H9 (cell line): ENCODE results near the gene ZNF836. TPM values are rescaled to one million over a fixed set of nuclear protein-coding genes. Genes with fewer than 3 reads are reported as not detected.

Experiments used
- DNase-seq: peaks from one replicate; pipeline ENCODE4 v3.0.0-alpha.2; 2017
- H2AFZ ChIP-seq: one replicate; pipeline ENCODE4 v1.6.1; 2013; ENCODE audit warnings: mild to moderate bottlenecking, low read length, control low read depth, moderate library complexity
- H2AK5ac ChIP-seq: 2 replicates; pipeline ENCODE4 v1.6.1; 2013; ENCODE audit warnings: low read length, control low read depth, mixed read lengths; ENCODE audit not compliant: insufficient read length
- H2BK120ac ChIP-seq: one replicate; pipeline ENCODE4 v1.6.1; 2013; ENCODE audit warnings: low read depth, mild to moderate bottlenecking, low read length, control low read depth, inconsistent platforms; ENCODE audit not compliant: poor library complexity, severe bottlenecking
- H2BK12ac ChIP-seq: 2 replicates; pipeline ENCODE4 v1.6.1; 2013; ENCODE audit warnings: low read length, control low read depth, mixed read lengths, low read depth; ENCODE audit not compliant: insufficient read length
- H2BK15ac ChIP-seq: 2 replicates; pipeline ENCODE4 v1.6.1; 2013; ENCODE audit warnings: low read depth, low read length, control low read depth
- H2BK20ac ChIP-seq: one replicate; pipeline ENCODE4 v1.6.1; 2013; ENCODE audit warnings: low read depth, mild to moderate bottlenecking, low read length, control low read depth, inconsistent platforms; ENCODE audit not compliant: poor library complexity, severe bottlenecking
- H2BK5ac ChIP-seq: 2 replicates; pipeline ENCODE4 v1.6.1; 2013; ENCODE audit warnings: low read length, control low read depth, mixed read lengths; ENCODE audit not compliant: insufficient read length
- H3K14ac ChIP-seq: 2 replicates; pipeline ENCODE4 v1.6.1; 2013; ENCODE audit warnings: low read length, control low read depth; ENCODE audit not compliant: insufficient read depth
- H3K18ac ChIP-seq: 2 replicates; pipeline ENCODE4 v1.6.1; 2013; ENCODE audit warnings: low read depth, mild to moderate bottlenecking, mixed read lengths, low read length, control low read depth; ENCODE audit not compliant: insufficient read length
- H3K23ac ChIP-seq: 2 replicates; pipeline ENCODE4 v1.6.1; 2013; ENCODE audit warnings: low read length, control low read depth, mixed read lengths, low read depth; ENCODE audit not compliant: insufficient read length
- H3K23me2 ChIP-seq: 2 replicates; pipeline ENCODE4 v1.6.1; 2013; ENCODE audit warnings: low read depth, mild to moderate bottlenecking, mixed read lengths, low read length, control low read depth; ENCODE audit not compliant: insufficient read length, poor library complexity, severe bottlenecking
- H3K27ac ChIP-seq: 2 replicates; pipeline ENCODE4 v1.5.1; 2013; ENCODE audit warnings: low read length, control low read depth, mixed read lengths, low read depth; ENCODE audit not compliant: insufficient read length
- H3K27me3 ChIP-seq: 2 replicates; pipeline ENCODE4 v1.6.1; 2013; ENCODE audit warnings: low read length, control low read depth, inconsistent platforms; ENCODE audit not compliant: insufficient read depth
- H3K4ac ChIP-seq: 2 replicates; pipeline ENCODE4 v1.6.1; 2013; ENCODE audit warnings: low read depth, mild to moderate bottlenecking, control low read depth, inconsistent platforms, low read length, moderate library complexity
- H3K4me1 ChIP-seq: 2 replicates; pipeline ENCODE4 v1.6.1; 2013; ENCODE audit warnings: low read length, control low read depth, inconsistent platforms; ENCODE audit not compliant: insufficient read depth
- H3K4me2 ChIP-seq: 2 replicates; pipeline ENCODE4 v1.6.1; 2013; ENCODE audit warnings: low read length, control low read depth, mixed read lengths; ENCODE audit not compliant: insufficient read length, insufficient read depth
- H3K56ac ChIP-seq: 2 replicates; pipeline ENCODE4 v1.6.1; 2013; ENCODE audit warnings: low read depth, mild to moderate bottlenecking, mixed read lengths, low read length, control low read depth; ENCODE audit not compliant: insufficient read length
- H3K79me1 ChIP-seq: 2 replicates; pipeline ENCODE4 v1.6.1; 2013; ENCODE audit warnings: low read depth, mild to moderate bottlenecking, moderate library complexity, low read length, control low read depth, inconsistent platforms; ENCODE audit not compliant: insufficient read depth, poor library complexity, severe bottlenecking
- H3K79me2 ChIP-seq: 2 replicates; pipeline ENCODE4 v1.6.1; 2013; ENCODE audit warnings: low read length, control low read depth, inconsistent platforms; ENCODE audit not compliant: insufficient read depth
- H3K9ac ChIP-seq: 2 replicates; pipeline ENCODE4 v1.6.1; 2013; ENCODE audit warnings: low read length, control low read depth, mixed read lengths; ENCODE audit not compliant: insufficient read length; ENCODE audit errors: extremely low read depth
- H3K9me3 ChIP-seq: one replicate; pipeline ENCODE4 v1.6.1; 2013; ENCODE audit warnings: low read depth, low read length, inconsistent platforms; ENCODE audit not compliant: control insufficient read depth
- H3T11ph ChIP-seq: one replicate; pipeline ENCODE4 v1.6.1; 2013; ENCODE audit warnings: mild to moderate bottlenecking, low read length, control low read depth, inconsistent platforms
- H4K20me1 ChIP-seq: one replicate; pipeline ENCODE4 v1.6.1; 2013; ENCODE audit not compliant: control insufficient read depth, insufficient read length, insufficient read depth
- H4K5ac ChIP-seq: 2 replicates; pipeline ENCODE4 v1.6.1; 2013; ENCODE audit warnings: low read depth, mild to moderate bottlenecking, mixed read lengths, low read length, control low read depth; ENCODE audit not compliant: insufficient read length
- H4K8ac ChIP-seq: replicated peaks from 2 replicates; pipeline ENCODE4 v1.6.1; 2013; ENCODE audit warnings: low read length, control low read depth, mixed read lengths, low read depth; ENCODE audit not compliant: insufficient read length
- H4K91ac ChIP-seq: 2 replicates; pipeline ENCODE4 v1.6.1; 2013; ENCODE audit warnings: low read depth, mild to moderate bottlenecking, moderate library complexity, mixed read lengths, low read length, control low read depth; ENCODE audit not compliant: insufficient read length
- H3K27ac Mint-ChIP-seq, 3 experiments: 2 replicates in 2 of 3; 3 replicates in 1 of 3; pipeline ENCODE4 v1.8.0; 2020 to 2021; ENCODE audit warnings: mixed read lengths in 3 of 3, mild to moderate bottlenecking in 1 of 3, moderate library complexity in 1 of 3
- H3K27me3 Mint-ChIP-seq: 2 replicates; pipeline ENCODE4 v1.8.0; 2021; ENCODE audit warnings: low read depth, mild to moderate bottlenecking, moderate library complexity, mixed read lengths
- H3K36me3 Mint-ChIP-seq, 3 experiments: 2 replicates in 2 of 3; 3 replicates in 1 of 3; pipeline ENCODE4 v1.8.0; 2020 to 2021; ENCODE audit warnings: low read depth in 3 of 3, mixed read lengths in 3 of 3; ENCODE audit not compliant: insufficient read depth in 1 of 3
- H3K4me1 Mint-ChIP-seq, 2 experiments: 2 replicates each; pipeline ENCODE4 v1.8.0; 2020; ENCODE audit warnings: mixed read lengths in 2 of 2
- H3K4me3 Mint-ChIP-seq, 2 experiments: 2 replicates in 1 of 2; 3 replicates in 1 of 2; pipeline ENCODE4 v1.8.0; 2020 to 2021; ENCODE audit warnings: mild to moderate bottlenecking in 2 of 2, mixed read lengths in 2 of 2, moderate library complexity in 1 of 2
- H3K9me3 Mint-ChIP-seq, 2 experiments: 2 replicates in 1 of 2; 3 replicates in 1 of 2; pipeline ENCODE4 v1.8.0; 2020; ENCODE audit warnings: mild to moderate bottlenecking in 2 of 2, mixed read lengths in 2 of 2, moderate library complexity in 1 of 2
- CTCF ChIP-seq: fragments of 200-600 bp; sonication (generic); conservative IDR thresholded peaks from 3 replicates; pipeline ENCODE4 v1.8.0; 2021; ENCODE audit warnings: antibody characterized with exemption, mild to moderate bottlenecking
- WGBS: extraction: QIAGEN DNeasy Blood & Tissue Kit; methylation state at CpG from one replicate; pipeline ENCODE4 v1.1.7; 2013; ENCODE audit warnings: missing lambda C conversion rate, low lambda C conversion rate, mixed read lengths; ENCODE audit not compliant: insufficient read length; ENCODE audit errors: extremely low coverage; 5-methylcytosine and 5-hydroxymethylcytosine counted together
- total RNA-seq: library from RNA; stranded (reverse); gene quantifications from 2 replicates; pipeline ENCODE4 v1.2.1, GENCODE V29; 2021

ZNF836 gene
- total RNA-seq, 1 experiment from 2014 or later, result 17.4 TPM

GRCh38 chr19:52114691-52115090 lies 56.7 kb downstream of the ZNF836 start:
- no peak overlapping the region for H2BK120ac ChIP-seq
- no peak overlapping the region for H3T11ph ChIP-seq
- peaks cover 95 to 97% of the 10 kb centered on the region in 2 experiments for H3K9me3 Mint-ChIP-seq
- H3K4me2 ChIP-seq, result no peak overlapping the region
- H3K27me3 Mint-ChIP-seq, result peaks cover 18% of the 10 kb centered on the region
- no peak overlapping the region for H4K5ac ChIP-seq
- H4K91ac ChIP-seq, result no peak overlapping the region
- no peak overlapping the region for H2AK5ac ChIP-seq
- H3K4me1 Mint-ChIP-seq, result no peaks in the 10 kb centered on the region
- no peaks in the 10 kb centered on the region for H3K79me1 ChIP-seq
- H3K27ac Mint-ChIP-seq, result no peak overlapping the region
- H3K9me3 ChIP-seq, result peaks cover 100% of the 10 kb centered on the region
- no peak overlapping the region for H3K4ac ChIP-seq
- no peak overlapping the region for H2BK15ac ChIP-seq
- no peak overlapping the region for H3K4me3 Mint-ChIP-seq
- no peaks in the 10 kb centered on the region for H3K23me2 ChIP-seq
- H2AFZ ChIP-seq, result no peak overlapping the region
- no peaks in the 10 kb centered on the region for H3K27me3 ChIP-seq
- H3K79me2 ChIP-seq, result no peaks in the 10 kb centered on the region
- H3K36me3 Mint-ChIP-seq, result peaks cover 69 to 90% (median 84%) of the 10 kb centered on the region in 3 experiments
- H3K14ac ChIP-seq, result no peak overlapping the region
- H2BK12ac ChIP-seq, result no peak overlapping the region
- TF ChIP-seq CTCF, result no peak
- no peak overlapping the region for H2BK20ac ChIP-seq
- no peak overlapping the region for H3K18ac ChIP-seq
- no peak overlapping the region for H2BK5ac ChIP-seq
- no peak for DNase-seq
- no peak overlapping the region for H3K23ac ChIP-seq
- no peak overlapping the region for H3K9ac ChIP-seq
- no peaks in the 10 kb centered on the region for H4K20me1 ChIP-seq
- H4K8ac ChIP-seq, result no peak overlapping the region
- H3K27ac ChIP-seq, result no peak overlapping the region
- WGBS, result no CpG with 5 or more reads among the region's 5 CpGs
- H3K56ac ChIP-seq, result no peak overlapping the region
- no peaks in the 10 kb centered on the region for H3K4me1 ChIP-seq
